GM18868 (cell line): Measurements from ENCODE around the gene ANAPC2.

Source experiments
- ATAC-seq: cut with Tn5 transposase; IDR thresholded peaks from one replicate; pipeline ENCODE4 v1.9.1; 2021; ENCODE audit warnings: mild to moderate bottlenecking, moderate library complexity; ENCODE audit not compliant: unreplicated experiment

Gene ANAPC2

GRCh38 chr9:137176302-137177182 is 11.8 kb downstream of the ANAPC2 start:
- no peak for ATAC-seq

- no peak for ATAC-seq
Observed at GRCh38 chr9:137175345-137175961, 12.9 kb downstream of the ANAPC2 start.

DNA sequence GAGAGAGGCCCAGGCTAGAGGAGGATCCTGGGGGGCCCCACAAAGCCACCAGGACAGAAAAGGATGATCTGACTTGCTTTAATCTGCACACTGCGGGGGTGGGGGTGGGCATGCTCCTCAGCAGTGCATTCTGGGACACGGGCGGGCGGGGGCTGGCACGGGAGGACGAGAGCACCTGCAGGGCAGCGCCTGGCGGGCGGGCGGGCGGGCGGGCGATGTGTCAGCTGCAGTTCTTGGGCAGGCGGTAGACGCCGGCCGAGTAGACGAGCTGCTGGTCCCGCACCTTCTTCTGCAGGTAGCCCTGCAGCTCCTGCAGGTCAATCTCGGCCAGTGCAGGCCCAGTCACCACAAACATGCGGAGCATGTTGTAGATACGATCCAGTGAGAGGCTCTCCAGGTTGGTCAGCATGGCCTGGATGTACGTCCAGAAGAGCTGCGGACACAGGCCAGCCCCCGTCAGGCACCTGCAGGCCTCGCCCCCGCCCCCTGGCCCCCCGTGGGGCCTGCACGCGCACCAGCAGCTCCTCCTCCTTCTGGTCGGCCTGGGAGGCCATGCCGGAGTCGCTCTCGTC is 13.6 kb downstream of the ANAPC2 start:
- ATAC-seq, result no peak

DNA sequence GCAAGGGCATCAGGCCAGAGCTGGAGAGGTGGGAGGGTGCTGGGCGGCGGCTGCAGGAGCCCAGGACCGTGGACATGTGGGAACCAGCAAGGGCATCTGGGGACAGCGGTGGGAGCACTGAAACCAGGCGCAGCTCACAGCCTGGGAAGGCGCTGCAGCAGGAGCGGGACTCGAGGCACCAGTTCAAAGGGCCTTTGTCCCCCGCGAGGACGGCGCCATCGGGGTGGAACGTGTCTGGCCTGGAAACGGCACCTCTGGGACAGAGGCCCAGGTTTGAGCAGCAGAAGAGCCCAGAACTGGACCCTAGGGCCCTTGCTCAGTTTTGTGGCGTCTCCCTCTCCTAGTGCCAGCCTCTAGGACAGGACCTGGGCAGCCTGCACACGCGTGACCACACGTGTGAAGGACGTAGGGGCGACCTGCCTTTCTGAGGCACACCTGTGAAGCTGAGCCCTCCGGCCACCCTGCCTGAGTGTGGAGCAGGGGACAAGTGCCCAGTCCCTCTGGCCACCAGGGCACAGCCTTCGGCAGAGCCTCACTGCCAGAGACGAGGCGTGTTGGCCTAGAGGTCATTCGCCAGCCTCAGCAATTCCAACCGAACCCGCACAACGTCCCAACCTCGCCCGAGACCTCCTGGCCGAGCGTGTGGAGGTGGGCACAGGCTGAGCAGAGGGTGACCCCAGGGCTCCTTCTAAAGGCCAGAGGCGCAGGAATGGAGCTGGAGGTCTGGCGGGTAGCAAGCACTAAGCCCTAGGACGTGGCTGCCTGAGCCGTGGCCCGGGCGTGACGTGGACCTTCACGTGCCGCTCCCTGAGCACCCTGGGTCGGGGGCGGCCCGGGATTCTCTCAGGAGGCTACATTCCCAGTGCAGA is 14.3 kb downstream of the ANAPC2 start:
- ATAC-seq, result no peak

DNA sequence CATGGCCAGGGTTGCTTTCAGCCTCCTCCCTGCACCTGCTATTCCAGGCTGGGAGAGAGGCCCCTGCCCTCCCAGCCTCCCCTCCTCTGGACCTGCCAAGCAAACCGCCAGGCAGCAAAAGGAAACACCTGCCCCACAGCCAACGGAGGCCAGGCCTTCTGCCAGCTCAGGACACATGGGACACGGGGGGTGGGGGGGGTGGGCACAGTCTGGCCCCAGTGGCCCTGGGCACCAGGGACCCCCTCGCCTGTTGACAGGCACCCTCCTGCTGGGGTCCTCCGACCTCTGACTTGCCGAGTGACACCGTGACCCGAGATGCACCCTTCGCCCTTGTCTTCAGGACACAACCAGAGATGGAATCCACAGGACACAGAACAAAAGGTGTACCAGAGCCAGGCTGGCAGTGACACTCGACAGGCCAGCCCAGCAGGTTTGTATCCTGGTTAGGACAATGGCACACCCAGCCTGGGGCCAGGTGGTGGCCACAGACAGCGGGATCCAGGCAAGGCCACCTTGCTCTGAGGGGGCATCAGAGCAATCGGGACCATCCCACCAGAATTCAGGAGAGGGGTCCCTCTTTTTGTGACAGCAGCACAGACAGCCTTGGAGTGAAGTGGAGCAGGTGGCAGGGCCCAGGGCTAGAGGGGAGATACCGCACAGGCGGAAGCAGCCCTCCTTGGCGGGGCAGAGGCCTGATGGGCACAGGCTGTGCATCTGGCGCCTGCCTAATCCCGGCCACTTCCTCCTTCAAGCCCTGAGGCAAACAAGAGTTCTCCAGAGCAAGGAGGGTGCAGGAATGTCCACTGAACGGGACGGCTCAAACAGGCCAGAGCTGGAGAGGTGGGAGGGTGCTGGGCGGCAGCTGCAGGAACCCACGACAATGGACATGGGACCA is 15.2 kb downstream of the ANAPC2 start:
- ATAC-seq, result no peak

DNA sequence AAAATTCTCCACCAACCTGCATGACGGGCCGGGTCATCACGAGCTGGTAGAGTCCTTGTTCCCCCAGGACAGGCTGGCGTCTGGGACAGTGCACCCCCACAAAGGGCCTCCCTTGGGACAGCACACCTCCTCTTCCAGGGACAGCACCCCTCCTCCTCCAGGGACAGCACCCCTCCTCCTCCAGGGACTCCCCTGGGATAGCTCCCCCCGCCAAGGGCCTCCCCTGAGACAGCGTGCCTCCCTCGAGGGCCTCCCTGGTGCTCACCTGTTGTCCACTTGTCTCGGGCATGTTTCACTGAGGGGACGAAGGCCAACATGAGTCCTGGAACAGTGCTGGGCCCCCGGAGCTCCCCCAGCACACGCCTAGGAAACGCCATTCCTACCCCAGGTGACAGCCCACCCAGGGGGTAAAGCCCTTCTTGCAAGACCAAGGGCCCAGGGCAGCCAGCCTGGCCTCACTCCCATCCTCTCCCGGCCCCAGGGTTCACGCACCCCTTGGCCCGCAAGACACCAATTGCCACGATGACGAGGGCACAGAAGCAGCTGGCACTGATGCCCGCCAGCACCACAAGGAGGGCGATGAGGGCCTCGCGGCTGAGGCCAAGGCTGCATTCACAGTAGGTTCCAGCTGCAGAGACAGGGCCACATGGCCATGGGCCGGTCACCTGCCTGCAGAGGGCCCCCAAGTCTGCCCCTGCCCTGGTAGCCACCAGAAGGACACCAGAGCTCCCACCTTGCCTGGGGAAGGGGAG is 17.0 kb downstream of the ANAPC2 start:
- ATAC-seq, result no peak

- ATAC-seq, result no peak
Observed at GRCh38 chr9:137170486-137171148, 17.7 kb downstream of the ANAPC2 start.

DNA sequence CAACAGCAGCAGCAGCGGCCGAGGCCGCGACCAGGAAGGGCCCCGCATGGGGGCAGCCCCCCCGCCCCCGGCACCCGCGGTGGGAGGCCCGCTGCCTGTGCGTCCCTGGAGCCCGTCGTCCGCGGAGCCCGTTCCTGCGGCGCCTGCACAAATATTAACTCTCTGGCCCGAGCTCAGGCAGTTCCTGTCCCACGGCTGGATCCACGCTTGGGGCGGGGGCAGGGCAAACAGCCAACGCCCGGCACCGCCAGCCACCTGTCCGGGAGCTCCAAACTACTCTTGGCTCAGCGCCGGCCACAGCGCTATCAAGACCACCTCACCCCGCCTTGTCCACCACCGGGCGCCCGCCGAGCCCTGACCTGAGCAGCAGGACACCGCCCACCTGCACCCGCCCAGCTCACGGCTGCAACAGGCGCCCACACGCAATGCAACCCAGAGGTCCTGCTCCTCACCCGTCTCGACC is 18.4 kb downstream of the ANAPC2 start, which contains the start of gene LRRC26:
Gene LRRC26 (minus strand): TSS at position 156 of the 463 bp plus-strand sequence. CDS start 108 bp downstream, at position 48.
- no peak for ATAC-seq

DNA sequence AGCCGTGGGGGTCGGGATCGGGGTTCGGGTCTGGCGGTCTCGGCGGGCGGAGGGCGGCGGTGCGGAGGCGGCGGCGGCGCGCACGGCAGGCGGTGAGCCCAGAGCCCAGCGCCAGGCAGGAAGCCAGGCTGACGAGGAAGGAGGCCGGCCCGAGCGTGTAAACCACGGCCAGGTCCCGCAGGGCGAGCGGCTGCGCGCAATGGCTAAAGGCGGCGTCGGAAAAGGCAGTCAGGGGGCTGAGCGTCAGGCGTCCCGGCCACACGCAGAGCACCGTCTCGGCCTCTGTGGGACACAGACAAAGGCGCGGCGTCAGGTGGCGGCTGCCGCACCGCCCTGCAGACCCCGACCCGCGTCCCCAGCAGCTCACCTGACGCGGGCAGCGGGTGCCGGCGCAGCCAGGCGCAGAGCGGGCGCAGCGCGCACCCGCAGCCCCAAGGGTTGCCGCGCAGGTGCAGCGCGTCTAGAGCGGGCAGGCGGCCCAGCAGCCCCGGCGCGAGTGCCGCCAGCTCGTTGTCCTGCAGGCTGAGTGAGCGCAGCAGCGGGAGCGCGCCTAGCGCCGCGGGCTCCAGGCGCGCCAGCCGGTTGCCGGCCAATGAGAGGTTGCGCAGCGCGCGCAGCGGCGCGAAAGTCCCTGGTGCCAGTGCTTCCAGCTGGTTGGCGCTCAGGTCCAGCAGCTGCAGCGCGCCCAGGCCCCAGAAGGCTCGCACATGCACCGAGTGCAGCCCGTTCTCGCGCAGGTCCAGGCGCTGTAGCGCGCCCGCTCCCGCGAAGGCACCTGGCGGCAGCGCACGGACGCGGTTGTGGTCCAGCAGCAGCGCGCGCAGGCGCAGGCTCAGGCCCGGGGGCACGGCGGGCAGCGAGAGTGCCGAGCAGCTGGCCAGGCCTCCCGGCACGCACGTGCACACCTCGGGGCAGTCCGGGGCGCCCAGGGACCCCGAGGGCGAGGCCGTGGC is 19.2 kb downstream of the ANAPC2 start:
- ATAC-seq, result no peak

GRCh38 chr9:137168573-137168903 is 19.8 kb downstream of the ANAPC2 start:
- no peak for ATAC-seq

GRCh38 chr9:137167747-137168572 is 20.4 kb downstream of the ANAPC2 start:
- no peak for ATAC-seq

GRCh38 chr9:137167277-137167746 is 21.0 kb downstream of the ANAPC2 start:
- no peak for ATAC-seq

DNA sequence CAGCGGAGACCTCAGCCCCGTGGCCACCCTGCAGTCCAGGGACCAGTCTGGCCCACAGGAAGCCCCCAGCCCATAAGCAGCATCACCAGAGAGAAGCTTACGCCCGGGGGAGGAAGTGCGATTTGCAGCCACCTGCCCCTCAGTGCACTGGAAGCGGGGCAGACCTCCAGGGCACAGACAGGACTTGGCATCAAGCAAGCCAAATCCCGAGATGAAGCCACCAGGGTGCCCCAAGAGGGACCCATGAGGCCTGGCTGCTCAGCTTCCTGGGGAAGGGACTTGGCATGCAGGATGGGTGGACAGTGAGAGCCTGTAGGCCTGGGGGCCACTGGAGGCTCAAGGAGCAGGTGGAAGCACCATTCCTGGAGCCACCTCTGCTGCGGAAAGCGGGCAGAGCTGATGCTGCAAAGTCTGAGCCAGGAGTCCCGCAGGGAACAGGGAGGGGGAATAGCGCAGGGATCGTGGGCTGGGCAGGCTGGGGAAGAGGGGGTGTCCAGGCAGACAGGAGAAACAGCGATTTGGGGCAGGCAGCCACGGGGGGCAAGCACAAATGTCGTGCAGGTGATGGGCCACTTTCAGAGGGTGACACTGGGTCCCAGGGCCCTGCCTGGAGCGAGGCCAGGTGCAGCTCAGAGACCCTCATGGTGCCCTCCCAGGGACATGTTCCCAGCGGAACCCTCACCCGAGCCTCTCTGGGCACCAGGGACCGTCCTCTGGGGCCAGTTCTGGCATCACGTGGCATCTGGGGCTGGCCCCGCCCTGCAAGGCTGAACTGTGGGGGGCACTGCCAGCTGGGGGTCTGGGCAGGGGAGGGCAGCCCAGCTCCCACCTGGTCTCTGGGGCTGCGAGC is 21.8 kb downstream of the ANAPC2 start:
- no peak for ATAC-seq

- no peak for ATAC-seq
Observed at GRCh38 chr9:137165250-137165836, 23.0 kb downstream of the ANAPC2 start.
